GM19238 (cell line): Measurements from ENCODE around the gene FOXC1.

Experiments
- DNase-seq: peaks from one replicate; pipeline ENCODE4 v3.0.0; 2011; ENCODE audit warnings: low spot score; ENCODE audit not compliant: insufficient read length

FOXC1 gene

DNA sequence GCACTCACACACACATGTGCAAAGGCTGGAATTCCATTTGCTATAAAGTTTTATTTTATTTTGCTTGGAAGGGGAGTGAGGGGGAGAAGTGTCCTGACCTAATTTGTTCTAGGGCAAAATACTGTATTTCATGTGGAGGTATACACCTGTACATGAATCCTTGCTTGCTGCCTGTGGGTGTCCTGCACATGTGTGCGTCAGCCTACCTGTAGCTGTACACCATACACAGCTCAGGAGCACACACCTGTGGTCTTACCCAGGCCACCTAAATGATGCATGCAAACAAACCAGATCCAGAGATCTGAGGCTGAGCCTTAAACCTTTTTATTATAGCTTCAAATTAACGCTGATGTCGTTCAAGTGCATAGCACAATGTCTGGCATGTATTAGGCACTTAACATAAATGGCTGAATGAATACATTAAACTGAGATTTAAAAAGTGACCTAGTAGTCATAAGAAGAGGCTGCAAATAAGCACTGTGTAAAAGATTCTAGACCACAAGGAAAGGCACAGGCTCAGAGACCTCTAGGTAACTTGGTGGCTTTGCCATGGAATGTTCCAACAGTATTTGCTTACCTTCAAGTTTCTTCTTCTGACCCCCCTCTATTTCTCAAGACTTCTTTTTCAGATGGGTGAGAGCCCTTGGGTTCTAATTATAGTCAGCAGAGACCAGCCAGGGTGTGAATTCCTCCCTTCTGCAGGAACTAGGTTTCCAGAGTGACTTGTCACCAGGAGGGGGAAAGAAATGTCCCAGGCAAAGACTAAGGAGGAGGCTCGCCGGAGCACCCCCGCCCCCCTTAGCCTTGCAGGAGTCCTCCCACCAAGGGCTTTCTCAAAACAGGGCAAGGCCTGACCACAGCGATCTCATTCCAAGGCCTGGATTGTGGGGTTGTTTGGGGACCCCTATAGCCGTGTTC is 13.4 kb downstream of the FOXC1 start:
- DNase-seq: no peak

DNA sequence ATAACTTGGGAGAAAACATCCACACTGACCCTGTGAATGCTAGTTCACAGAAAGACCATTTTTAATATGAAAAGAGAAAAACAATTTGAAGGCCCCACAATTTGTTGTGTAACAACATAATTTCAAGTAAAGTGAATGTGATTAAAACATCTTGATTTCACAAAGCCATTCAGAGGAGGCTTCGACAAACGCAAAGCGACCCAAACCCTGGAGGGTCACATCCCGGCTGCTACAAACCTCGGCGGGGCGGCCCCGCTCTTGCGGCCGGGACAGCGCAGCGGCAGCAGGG is 14.0 kb downstream of the FOXC1 start:
- DNase-seq: no peak

DNA sequence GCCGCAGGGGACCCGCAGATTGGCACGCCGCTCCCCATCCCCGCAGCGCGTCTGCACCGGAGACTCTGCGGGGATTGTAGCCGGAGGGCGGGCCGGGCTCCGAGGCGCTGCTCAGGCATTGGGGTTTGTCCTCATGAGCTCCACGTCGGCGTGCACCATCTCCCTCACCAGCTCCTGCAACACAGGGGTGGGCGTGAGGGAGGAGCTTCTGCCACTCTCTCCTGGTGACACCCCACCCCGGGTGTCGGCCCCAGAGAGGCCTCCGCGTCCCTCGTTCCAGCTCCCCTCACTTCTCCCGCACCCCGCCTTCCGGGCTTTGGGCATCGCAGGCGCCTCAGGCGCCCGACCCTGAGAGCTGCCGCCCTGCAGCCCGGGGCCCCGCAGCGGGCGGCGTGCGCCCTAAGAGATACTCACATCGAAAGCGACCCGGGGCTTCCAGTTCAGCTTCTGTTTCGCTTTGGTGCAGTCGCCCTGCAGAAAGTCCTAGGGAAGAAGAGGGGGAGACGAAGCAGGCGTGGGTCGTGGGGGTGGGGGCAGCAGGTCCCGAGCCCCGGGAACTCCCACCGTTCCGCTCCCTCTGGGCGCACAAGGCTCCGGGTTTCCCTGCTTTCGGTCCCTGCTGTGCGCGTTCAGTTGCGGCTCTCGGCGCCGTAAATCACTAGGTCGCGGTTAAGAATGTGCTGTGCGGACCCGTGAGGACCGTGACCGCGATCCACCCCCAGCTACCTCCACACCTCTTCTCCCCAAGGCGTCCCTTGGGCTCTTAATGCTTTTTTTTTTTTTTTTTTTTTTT is 14.5 kb downstream of the FOXC1 start:
- DNase-seq: no peak

DNA sequence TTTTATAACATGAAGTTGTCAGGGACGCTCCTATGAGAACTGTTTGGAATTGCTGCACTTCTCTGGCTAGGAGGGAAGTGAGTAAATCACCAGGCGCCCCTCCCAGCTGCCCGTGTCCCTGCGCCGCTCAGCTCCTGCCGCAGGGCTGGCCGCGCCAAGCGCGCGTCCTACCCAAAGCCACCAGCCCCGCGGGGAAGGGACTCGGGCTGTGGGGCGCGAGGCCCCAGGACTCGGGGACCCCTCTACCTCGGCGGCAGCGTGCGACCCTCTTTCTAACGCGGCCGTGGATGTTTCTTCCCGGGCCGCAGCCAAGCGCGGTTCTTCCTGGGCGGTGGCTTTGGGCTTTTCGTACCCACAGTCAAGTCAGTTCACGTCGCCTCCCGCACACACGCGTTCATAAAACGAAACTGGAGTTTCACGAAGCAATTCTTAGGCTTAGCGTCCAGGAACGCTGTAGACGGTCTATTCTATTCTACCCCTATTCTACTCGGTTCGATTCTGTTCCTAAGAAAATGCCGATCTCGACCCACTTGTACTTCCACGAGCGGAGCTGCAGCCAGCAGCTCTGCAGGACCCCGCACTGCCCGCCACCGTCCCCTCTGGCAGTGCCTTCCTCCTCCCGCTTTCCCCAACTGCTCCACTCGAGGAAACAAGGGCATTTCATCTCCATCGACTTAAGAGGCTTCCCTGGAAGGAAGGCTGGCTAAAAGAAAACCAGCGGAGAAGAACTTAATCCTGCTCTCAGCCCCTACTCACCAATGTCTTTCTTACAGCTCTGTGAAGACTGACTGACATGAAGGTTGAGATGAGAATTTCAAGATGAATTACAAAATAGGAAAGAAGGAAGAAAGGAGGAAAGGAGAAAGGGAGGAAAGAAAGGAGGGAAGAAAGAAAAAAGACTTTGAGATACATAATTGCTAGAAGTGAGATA is 15.4 kb downstream of the FOXC1 start:
- DNase-seq: no peak

DNA sequence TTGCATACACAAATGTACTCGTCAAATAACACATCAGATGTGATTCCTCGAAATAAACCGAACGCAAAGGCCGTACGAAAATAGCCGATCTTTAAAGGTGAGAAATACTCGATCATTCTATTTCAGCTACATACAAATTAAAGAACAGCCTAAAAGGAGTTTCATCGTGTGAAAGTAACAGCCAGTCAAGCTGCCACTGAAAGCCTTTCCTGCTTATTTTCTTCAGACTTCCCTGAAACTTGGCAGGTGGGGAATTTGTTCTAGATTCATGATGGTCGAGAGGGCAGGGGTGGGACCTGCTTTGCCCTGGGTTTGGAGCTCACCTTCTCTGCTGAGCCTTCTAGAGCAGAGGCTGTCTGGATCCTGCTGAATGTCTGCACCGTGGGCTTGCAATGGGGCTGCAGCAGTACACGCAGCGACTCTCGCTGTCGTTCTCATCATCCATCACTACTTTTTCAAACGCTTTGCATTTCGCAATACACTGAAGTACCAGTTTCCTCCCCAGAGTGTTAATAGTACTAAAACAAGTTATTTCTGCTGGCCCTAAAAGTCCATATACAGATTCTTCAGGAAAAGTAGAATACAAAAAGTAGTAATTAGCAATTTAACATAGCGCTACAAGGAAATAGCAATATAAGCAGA is 16.2 kb downstream of the FOXC1 start:
- DNase-seq: no peak

DNA sequence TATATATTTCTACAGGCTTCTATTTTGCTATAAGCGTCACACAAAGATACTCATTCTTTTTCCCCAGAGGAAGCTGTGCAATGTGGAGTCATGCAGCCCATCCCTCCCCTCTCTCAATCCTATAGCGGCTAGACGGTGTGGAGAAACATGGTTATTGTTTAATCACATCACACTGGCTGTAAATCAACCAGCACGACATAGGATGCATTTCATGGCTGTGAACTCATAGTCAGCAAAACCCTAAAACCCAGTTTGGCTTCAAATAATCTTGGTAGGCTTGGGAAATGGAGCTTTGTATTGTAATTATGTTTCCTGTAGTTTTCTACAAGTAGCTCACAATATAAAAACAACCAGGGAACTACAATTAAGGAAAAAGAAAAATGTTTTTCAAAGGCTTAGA is 16.8 kb downstream of the FOXC1 start:
- DNase-seq: no peak

DNA sequence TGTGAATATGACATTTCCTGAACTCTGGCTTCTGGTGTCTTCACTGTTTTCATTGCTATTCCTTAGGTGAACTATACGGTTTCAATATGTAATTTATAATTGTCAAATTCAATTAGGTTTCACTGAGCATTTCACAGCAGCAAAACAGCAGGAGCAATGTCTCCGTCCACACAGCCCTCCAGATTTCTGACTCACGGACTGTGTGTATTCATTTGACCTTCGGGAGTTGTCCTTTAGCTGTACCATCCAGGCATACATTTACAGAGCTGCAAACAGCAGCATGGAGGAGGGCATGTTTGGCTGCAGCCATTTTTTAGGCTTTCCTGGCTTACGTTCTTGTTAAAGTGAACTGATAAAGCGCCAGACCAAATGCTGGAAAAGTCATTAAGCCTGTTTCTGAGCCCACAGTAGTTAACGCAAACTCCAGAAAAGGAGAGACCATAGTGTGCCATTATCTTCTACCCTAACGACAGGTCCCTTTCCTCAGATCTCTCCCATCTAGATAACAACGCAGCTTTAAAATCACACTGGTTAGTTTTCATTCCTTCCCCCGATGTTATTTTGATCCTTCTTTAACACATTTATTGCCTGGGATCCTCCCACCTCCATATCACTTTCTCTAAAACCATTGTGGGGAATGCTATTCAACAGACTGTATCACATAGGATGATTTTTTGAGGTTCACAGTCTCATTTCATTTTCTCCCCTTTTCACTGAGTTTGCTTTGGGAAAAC is 18.3 kb downstream of the FOXC1 start:
- no peak for DNase-seq

DNA sequence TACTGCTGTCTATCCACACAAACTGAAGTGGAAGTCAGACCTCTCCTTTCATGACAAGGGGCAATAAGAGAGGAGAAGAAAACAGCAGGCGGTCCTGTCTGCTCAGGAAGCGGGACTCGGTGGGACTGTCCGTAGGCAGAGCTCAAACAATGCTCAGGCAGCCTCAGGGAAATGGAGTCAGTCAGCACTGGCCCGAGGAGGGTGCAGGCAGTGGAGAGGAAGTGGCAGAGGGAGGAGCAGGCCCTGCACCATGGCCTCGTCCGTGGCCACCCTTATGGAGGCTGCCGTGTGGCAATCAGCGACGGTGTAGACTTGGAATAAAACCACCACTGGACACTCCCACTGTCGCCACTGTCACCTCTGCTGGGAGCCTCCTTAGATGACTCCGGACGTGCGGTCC is 19.6 kb downstream of the FOXC1 start:
- no peak for DNase-seq

DNA sequence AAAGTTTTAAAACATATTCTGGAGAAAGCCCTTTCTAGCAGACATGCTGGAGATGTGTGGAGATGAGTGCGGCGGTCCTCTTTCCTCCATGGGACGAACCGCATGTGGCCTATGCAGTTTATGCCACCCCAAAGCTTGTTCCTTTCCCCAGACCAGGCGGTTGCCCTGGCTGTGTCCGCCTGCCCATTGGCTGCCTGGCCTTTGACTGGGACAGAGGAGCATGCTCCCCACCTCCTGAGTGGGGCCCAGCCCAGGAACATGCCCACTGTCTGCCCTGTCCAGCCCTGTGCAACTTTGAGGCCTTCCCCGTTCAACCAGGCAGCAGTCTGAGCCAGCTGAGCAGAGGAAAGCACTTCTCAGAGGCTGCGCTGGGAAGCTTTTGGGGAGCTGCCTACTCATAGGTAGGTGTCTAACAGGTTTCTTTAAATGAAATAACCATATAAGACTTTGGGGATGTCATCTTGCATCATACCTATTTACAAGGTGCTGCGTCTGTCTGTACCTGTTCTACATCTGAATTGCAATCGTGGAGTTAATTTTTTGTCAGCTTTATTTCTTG is 20.6 kb downstream of the FOXC1 start:
- no peak for DNase-seq

DNA sequence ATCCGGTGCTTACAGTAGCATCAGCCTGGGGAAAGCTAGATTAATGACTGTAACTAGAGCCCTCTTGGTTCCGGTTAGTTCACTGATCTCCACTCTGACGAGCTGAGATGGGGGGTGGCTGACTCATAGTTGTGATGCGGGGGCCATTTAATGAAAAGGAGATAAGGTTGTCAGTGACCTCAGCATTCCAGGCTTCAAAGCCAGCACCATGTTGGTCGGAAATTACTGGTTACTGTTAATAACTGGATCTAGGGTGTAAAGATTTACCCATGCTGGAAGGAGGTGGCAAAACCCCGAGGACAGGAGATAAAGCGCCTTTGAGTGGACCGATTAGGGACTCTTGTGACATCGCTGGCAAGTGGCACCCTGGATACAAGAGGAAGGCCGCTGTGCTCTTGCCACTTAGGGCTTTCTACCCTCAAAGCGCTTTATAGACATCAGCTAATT is 21.1 kb downstream of the FOXC1 start:
- no peak for DNase-seq

DNA sequence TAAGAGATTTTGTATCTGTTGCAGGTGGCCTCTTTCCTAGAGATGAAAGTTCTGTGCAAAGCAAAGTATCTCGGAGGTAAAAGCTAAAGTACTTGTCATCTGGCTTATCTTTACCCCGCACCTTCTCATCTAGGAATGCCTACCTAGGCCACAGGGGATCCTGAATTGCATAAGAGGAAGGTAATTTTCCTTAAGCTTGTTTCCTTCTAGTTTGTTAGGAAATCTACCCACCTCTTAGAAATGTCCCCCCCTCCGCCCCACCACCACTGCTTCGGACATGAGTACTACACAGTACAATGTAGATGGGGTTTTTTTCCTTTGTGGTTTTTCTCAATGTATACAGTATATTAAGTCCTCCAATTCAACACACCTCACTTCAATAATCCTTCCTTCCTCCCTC is 21.5 kb downstream of the FOXC1 start:
- no peak for DNase-seq

DNA sequence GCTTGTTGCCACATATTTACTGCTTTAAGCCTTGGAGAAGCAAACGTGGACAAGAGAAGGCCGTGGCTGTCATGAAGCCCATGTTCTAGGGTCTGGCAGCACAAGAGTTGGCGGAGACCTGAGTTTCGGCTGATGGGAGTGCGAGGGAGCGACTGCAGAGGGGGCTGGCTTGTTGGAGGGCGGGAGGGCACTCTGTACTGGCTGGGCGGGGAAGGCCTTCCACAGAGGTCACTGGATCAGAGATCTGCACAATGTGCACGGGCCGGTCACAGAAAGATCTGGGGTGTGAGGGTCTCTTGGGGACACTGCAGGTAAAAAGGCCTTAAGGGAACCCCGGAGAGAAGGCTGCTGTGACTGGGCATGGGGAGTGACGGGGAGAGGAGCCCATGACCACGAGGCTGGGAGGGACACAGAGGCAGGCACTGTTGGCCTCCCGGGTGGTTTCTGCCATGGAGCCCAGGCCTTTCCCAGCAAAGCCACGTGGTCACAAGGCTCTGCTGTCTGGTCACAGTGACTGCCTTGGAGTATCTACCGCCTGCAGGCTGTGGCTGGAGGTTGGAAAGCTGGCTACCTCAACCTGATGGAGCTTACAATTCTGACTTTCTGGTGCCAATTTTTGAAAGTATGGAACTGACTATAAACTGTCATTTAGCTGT is 23.8 kb downstream of the FOXC1 start:
- no peak for DNase-seq

DNA sequence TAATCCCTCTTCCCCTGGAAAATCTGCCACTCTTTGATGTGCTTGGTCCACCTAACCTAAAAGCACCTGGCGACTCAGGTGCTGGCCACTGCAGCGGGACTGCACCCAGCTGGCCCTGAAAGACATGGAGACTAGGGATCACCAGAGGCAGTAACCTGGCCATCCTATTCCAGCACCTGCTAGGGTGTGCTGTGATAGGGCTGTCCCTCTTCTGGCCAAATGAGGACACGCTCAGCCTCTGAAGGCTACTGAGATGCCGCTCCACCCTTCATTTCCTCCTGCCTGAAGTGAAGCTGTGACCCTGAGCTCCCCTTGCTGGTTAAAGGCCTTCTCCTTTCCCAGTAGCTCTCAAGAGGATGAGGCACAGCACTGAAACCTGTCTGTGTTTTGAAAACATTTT is 24.4 kb downstream of the FOXC1 start:
- DNase-seq: no peak

DNA sequence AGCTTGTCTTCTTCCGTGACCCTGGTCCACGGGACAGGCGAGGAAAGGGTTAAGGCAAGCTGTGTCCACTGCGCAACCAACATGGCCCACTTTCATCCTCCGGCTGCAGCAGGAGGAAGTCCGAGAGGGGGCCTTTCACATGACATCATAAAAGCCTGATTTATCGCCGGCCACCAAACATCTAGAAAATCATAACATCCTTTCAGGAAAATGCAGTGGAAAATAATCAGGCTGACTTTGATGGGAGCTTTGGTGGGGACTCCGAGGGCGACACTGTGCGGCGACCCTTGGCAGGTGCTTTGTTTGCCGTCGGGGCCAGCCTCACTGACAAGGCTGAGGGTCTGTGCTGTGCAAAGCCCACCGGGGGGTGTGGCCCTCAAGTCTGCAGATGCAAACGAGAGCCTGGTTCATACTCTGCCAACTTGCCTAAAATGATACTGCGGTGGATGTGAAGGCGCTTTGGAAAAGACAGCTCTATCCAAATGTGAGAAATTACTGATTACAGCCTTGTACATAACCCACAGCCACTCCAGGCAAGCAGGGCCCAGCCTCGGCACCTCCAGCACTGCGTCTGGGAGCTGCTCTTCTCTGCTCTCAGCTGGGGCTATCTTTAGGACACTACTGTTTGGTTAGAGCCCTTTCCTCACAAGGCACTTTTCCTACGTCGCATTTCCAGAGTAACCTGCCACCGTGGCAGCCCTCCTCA is 25.7 kb downstream of the FOXC1 start:
- no peak for DNase-seq

DNA sequence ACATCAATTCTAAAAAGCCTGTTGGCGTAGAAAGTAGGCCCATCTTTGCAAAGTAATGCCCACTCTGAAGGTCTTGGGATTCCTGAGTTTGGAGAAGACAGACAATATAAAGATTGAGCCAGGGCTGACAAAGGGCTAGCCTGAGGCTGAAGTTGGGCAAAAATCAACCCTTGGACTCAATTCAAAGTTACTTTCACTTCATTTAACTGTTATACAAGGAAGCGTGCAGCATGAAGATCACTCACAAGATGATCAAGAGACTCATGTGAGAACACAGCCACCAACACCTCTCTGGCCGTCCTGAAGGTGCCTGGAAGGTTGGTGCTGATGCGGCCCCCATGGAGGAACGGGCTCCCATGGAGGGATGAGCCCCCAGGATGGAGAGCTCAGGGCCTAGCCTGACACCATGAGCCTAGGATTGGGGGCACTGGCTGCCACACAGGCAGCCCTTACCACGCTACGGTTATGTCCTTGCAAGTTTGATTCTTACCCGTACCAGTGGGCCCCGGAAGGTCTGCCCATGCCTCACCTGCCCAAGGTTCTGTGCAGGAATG is 26.6 kb downstream of the FOXC1 start:
- DNase-seq: no peak

DNA sequence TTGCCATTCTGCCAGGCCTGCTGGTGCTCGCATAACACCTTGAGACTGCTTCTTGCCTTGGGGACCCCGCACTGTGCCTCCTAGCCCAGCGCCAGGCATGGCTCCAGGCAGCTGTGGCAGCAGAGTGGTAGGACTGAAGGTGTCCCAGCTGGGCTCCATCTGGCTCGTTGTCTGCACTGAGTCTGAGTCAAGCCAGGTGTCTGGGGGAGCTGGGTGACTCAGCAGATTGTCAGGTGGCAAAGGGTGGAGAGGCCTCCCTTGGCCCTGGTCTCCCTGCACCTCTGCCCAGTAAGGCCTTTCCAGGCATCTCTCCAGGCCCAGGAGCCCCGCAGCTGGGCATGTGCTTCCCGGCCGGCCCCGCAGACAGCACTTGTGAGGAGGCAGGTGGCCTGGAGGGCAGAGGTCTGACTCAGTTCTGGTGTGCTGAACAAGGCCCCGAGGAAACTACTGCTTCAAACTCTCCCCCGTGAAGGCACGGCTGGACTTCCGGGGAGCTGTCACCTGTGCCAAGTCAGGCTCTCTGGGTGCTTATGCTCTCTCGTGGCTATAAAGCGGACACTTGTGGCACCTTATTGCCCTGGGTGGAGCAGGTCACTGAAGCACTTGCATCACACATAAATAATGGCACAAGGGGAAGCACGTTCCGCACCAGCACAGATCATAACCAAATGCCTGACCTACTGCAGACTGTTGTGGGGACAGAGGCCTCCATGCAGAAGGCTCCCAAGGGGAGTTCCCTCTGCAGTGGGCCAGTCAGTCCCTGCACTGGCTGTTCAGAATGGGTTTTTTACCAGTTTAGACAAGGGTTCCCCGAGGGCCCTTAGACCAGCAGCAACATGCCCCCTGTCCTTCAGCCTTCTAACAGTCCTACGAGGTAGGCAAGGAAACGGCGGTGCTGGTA is 27.5 kb downstream of the FOXC1 start:
- DNase-seq: no peak

DNA sequence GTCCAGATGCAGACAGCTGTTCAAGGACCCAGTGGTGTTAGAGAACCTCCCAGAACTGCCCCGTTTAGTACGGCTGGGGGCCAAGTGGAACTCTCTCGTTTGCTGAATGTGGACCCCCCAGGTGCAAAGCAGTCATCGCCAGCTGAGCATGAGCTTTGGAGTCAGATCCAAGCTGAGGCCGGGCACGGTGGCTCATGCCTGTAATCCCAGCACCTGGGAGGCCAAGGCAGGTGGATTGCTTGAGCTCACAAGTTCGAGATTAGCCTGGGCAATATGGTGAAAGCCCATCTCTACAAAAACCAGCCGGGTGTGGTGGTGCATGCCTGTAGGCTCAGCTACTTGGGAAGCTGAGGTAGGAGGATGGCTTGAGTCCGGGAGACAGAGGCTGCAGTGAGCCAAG is 29.7 kb downstream of the FOXC1 start:
- DNase-seq: no peak

DNA sequence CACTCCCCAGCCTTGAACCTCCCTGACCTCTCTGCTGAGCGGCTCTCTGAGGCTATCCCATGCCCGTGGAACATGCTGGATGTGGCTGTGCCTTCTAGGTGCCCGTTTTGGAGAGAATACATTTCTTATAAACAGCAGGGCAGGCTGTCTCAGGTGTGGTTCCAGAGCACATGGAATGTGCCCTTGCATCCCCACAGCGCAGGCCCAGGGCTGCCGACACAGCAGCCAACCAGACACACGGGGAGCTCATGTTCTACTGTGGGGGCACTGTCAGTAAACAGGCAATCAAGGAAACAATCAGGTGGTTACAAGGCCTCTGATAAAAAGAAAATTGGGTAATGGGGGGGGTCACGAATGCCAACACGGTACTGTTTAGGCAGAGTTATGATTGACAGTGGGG is 30.8 kb downstream of the FOXC1 start:
- no peak for DNase-seq
